Measurements from ENCODE around the gene RNASEL.

Gene RNASEL

DNA sequence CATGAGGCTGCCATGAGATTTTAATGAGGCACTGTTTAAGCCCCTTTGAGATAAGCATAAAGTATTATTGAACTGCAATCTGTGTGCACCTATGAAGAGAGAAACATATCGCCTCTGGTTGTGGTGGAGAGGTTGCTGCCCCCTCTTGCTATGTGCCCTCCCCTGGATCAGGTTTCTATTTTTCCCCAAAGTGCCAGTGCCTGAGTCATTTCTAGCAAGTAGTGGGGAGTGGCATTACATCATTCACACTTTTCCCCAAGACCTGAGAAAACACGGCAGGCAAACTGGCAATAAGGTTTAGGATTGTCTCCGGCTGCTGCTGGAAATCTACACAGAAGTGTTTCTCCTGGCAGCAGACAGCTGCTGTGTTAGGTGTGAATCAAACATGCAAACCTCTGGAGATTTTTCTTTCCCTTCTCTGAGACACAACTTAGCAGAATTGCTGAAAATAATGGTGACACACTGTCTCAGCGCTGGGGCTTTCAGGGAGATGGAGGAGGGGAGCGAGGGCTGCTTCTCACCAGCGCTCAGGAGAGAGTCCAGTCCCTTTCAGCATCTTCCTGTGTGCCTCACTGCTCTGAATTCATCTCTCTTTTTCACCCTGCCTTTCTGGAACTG is 28.8 kb upstream of the RNASEL start:
- no peak for DNase-seq

DNA sequence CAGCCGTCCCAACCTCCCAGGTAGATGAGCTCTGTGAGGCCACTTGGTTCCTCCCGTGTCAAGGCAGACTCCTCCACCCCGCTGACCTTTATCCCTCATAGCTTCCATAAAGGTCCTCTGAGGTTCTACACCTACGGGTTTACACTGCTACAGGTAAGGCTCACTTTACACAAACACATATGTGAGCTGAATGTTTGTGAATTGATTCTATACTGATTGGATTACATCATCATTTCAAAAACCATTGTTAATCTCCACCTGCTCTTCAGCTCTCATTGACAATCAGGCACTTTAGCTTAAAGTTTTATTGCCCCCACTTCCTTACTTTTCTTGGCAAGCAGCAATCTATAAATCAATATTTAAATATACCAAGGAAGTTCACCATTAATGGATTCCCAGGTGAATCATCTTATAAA is 28.0 kb upstream of the RNASEL start:
- no peak for DNase-seq

DNA sequence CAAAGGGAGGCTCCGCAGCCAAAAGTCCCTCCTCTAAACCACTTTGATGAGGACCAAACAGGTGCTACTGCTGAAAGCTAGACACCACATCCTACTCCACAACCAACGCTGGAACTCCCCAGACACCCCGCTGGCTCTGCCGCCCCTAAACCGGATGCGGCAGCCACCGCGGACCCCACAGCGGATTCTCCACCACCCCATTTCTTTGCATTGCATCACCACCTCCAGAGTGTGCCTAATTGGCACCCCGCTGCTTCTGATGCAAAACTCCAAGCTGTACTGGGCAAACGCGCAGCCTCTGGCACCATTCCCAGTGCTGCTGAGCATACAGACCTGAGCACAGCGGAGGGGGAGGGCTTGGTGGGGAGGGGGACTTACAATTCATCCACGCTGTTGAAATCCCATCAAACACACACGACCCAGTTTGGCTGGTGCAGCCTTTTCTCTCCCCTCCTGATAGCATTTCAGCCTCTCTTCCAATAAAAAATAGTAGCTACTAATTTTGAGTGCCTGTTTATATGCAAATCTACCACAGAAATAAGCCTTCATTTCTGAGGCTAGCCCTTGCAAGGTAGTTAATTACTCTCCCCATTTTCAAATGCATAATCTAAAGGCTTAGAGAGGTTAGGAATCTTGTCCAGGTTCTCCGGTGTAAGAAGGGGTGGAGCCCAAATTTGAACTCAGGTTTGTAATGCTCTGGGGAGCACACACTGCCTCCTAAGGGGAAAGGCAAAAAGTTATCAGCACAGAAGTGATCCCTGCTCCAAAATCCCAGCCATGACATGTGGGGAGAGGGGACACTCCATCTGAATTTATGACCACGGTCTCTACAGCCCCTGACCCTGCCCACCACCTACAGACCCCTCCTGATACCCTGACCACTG is 27.3 kb upstream of the RNASEL start:
- DNase-seq: peak; percentile 66

DNA sequence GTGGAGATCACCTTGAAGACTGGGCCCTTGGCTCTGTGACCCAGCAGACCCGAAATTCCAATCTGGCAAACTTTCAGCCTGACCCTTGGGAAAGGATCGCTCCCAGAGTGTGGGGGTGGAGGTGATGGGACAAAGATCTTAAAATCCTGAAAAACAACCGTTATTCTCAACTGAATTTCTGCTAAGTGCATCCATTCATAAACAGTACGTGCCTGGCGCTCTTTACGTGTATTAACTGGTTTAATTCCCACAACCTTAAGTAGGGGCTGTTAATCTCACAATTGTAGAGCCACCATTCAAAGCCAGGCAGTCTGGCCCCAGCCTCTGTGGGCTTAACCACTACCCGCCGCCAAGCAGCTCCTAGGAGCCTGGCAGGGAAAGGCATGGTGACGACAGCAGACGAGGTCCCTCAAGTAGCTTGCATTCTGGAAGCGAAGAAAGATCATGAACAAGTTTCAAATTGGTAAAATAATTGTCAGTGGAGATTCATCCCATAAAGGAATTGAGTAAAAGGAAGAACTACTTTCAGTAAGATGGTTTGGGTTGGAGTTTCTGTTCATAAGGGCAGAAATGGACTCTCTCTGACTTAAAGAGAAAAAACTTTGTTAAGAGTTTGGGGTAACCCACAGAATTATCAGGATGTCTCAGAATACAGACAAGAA is 26.5 kb upstream of the RNASEL start:
- peak; percentile 69 for DNase-seq

GRCh38 chr1:182614796-182615454 is 25.9 kb upstream of the RNASEL start:
- peak; percentile 69 for DNase-seq

- no peak for DNase-seq
These were observed 22.7 kb upstream of the RNASEL start for GRCh38 chr1:182611787-182612186.

DNA sequence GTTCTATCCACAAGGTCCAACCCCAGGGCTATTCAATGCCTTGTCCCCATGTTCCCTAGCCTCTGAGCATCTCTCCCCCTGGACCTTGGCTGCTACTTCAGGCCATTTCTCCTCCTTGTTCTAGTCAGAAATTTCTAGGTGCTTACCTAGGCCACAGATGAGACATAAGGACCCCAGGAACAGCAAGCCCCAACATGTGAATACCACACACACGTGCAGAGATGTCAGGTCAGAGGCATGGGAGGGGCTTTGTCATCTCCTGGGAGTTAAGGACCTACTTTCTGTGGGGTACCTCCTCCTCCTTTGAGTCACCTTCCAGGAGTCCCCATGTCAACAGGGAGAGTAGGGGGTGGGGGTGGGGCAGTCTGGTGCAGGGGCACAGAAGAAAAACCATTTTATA is 22.3 kb upstream of the RNASEL start:
- DNase-seq: no peak

- no peak for DNase-seq
These were observed 21.6 kb upstream of the RNASEL start for GRCh38 chr1:182610606-182611194.

GRCh38 chr1:182608845-182609610 is 20.0 kb upstream of the RNASEL start:
- no peak for DNase-seq

- DNase-seq: no peak
These were observed 19.2 kb upstream of the RNASEL start for GRCh38 chr1:182608236-182608635.

DNA sequence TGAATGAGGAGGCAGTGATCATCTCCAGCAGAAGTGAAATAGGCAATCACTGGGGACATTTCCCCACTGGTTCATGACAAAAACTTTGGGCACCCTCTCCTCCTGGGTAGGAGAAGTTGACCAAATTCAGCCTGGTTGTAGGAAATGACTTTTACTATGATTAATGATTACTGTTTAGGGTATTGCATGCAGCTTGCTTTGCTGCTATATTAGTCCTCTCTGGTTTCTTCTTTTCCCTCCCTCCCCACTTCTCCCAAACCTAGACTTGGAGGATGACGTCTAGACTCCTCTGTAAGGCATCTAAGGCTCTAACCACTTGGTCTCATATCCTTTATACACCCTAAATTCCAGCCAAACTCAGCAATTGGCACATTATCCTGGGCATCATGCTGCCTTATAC is 18.5 kb upstream of the RNASEL start:
- DNase-seq: no peak

DNA sequence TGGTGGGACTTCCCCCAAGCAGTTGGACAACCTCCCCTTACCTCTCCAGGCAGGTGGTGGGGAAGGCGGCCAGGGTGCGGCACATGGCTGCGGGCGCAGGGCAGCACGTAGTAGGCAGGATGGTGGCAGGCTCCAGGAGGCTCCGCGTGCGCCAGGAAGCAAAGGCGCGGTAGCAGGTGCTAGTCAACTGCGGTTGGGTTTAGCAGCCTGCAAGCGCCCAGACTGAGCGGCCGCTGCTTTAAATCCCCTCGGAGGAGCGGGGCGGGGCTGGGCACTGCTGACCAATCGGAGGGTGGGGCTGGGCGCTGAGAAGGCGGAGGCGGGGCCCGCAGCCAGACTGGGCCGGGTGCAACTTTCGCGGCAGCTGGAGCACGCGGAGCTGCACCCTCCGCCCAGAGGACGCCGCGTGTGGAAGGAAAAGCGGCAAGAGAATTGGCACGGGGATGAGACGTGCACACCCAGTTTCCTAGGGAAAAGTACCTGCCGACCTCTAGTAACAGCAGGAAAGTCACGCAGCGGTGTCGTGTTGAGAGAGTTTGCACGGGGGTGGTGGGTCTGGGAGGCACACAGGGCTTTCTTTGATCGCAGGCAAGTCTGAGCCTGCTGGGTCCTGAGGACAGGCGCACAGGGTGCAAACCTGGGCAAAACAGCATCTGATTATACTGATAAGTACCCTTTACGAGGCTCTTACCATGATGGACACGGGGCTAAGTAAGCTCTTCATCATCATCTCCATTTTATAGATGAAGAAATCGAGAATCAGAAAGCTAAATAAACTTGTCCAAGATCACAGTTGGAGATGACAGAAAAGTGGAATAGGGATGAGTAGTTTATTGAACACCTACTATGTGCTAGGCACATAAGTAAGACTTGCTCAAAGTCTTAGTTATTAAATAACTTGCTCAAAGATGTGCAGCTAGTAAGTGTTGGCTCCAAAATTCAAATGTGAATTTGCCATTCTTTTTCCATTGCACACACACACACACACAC is 15.4 kb upstream of the RNASEL start, which contains the start of gene RGS16:
RGS16 (minus strand) TSS at position 215 of the 990 bp plus-strand sequence; CDS start at position 85, 130 bp downstream.
- DNase-seq: peak; percentile 89

GRCh38 chr1:182603646-182604174 is 14.7 kb upstream of the RNASEL start:
- DNase-seq: no peak

GRCh38 chr1:182602935-182603645 is 14.0 kb upstream of the RNASEL start:
- DNase-seq: no peak

DNA sequence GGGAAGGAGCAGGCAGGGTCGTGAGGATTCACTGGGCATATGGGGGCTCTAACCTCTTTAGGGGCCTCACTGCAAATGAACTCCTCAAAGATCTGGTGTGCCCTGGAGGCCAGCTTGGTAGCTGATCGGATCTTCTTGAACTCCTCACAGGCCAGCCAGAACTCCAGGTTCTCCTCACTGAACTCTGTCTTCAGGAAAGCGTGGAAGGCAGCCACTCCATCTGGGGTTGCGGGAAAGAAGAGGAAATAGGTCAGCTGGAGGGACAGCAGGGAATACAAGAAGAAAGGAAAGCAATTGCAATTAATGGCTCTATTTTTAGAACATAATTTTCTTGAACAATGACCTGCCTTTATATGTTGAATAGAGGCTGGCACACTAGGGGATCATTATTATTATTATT is 12.9 kb upstream of the RNASEL start:
- DNase-seq: no peak

DNA sequence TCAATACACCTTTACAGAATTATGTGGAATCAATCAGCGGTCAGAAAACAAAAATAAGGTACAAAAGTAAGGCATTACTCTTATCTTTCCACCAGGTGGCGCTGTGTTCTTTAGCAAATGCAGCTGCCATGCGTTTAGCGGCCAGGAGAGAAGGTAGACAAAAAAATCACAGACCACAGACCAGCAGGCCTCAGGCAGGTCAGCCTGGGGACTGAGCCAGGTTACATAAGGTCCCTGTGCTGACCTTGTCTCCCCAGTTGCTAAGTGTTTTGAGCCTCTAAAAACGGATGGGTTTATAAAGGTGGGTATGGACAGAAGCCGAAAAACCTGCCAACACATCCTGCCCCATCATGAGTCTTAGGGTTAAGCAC is 12.3 kb upstream of the RNASEL start:
- peak; percentile 76 for DNase-seq

DNA sequence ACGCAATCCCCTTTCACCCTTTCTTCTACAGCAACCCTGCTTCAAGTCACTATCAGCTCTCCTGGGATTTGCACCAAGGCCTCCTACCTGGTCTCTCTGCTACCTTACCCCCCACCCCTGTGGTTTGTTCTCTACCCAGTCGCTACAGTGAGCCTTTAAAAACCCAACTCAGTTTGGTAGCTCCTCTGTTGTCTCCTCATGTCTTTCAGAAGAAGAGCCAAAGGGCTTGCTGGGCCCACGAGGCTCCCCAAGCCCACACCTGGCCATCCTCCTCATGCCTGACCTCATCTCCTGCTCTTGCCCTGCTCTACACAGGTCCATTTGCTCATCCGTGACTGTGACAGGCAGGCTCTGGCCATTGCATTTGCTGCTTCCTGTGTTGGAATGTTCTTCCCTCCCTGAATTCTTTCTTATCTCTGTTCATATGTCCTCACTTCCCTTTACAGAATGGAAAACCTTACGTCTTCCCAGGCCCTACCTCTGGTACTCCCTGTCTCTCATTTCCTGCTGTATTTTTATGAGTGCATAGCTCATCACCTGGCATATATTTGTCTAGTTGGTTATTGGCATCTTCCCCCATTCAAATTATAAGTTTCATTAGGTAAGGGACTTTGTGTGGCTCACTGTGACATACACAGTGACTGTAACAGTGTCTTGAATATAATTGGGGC is 11.8 kb upstream of the RNASEL start:
- DNase-seq: no peak

GRCh38 chr1:182600036-182600713 is 11.1 kb upstream of the RNASEL start:
- DNase-seq: no peak

GRCh38 chr1:182599339-182599738 is 10.3 kb upstream of the RNASEL start:
- no peak for DNase-seq
